Sciatic nerve (tissue), 2 donors: ENCODE data around the gene GPR42. TPM values are rescaled to one million over a fixed set of nuclear protein-coding genes. Genes with fewer than 3 reads are reported as not detected.

Experiments
- ATAC-seq: fragments of 200-7000 bp; cut with Tn5 transposase; one replicate; pipeline ENCODE4 v1.9.1; 2020; ENCODE audit warnings: mild to moderate bottlenecking, moderate library complexity
- DNase-seq: peaks from one replicate; pipeline ENCODE4 v3.0.0-alpha.2; 2020; ENCODE audit warnings: low spot score
- intact Hi-C: fragments of 100-400 bp; cut with DNase I; formaldehyde crosslinking; loops from one replicate; pipeline ENCODE4 v1.14.2; 2022
- total RNA-seq: library from RNA; stranded (reverse); fragmentation: NEBNext Ultra II Directional; extraction: Animal tissue kit (Norgen Biotek cat#: 25700); gene quantifications from one replicate; pipeline ENCODE4 v1.2.1, GENCODE V29; 2021
- donor health status: DM: no; HTN: no; CAD: no.
- donor health status: DM: no; HTN: no; CAD: no.

The GPR42 gene, protein sequence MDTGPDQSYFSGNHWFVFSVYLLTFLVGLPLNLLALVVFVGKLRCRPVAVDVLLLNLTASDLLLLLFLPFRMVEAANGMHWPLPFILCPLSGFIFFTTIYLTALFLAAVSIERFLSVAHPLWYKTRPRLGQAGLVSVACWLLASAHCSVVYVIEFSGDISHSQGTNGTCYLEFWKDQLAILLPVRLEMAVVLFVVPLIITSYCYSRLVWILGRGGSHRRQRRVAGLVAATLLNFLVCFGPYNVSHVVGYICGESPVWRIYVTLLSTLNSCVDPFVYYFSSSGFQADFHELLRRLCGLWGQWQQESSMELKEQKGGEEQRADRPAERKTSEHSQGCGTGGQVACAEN
- 0.58 TPM for total RNA-seq

GRCh38 chr19:35370722-35371121 is at the start of gene GPR42:
Gene GPR42, plus strand, starts transcription at chr19:35371068. Its CDS starts 292 bp downstream, at chr19:35371360.
- no peak for ATAC-seq
- no peak for DNase-seq
- intact Hi-C loops, result no loop called here

DNA sequence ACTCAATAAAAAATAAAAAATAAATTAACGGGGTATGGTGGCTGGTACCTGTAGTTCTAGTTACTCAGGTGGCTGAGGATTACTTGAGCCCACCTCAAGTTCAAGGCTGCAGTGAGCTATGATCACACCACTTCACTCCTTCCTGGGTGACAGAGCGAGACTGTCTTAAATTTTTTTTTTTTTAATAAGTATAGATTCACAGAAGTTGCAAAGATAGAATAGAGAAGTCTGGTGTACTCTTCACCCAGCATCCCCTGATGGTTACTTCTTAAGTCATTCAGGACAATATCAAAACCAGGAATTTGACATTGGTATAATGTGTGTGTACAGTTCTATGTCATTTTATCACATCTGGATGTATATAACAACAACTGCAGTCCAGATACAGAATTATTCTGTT is 49.6 kb upstream of the GPR42 start:
- ATAC-seq (no peak), DNase-seq (no peak)
- intact Hi-C loops, result no loop called here

DNA sequence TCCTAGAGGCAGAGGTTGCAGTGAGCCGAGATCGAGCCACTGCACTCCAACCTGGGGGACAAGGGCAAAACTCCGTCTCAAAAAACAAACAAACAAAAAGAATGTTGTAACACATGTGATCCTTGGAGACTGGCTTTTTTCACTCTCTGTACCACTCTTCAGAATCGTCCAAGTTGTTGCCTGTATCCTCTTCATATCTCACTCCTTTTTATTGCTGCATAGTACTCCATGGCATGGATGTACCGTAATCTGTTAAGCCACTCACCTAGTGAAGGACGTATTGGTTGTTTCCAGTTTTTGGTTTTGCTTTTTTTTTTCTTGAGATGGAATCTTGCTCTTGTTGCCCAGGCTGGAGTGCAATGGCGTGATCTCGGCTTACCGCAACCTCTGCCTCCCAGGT is 48.9 kb upstream of the GPR42 start:
- intact Hi-C loops, result no loop called here
- ATAC-seq (no peak), DNase-seq (no peak)

DNA sequence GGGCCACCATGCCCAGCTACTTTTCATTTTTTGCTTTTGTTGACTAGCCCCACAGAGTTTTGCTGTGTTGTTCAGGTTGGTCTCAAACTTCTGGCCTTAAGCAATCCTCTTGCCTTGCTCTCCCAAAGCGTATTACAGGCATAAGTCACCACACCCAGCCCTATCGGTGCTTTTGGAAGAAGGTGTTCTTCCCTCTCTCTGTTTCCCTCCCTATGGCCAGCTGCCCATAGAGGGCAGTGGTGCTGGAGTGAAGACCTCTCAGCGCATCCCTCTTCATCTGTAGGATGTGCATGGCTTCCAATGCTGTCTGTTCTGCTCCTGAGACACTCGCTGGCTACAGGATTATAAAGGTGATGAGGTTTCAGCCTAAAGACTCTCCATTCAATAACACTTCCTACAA is 43.2 kb upstream of the GPR42 start:
- ATAC-seq, result no peak

GRCh38 chr19:35328851-35329285 is 42.0 kb upstream of the GPR42 start, which contains the start of gene CD22:
Gene CD22, plus strand, starts transcription at chr19:35329187. Its CDS starts 2,854 bp downstream, at chr19:35332041.
- ATAC-seq, result no peak
- no peak for DNase-seq
- intact Hi-C loops, result no loop called here

More for the DNA sequence above, 43.2 kb upstream of the GPR42 start:
- intact Hi-C loops, result no loop called here
- no peak for DNase-seq

- intact Hi-C loops, result no loop called here
- DNase-seq (no peak), ATAC-seq (no peak)
Measured at GRCh38 chr19:35329323-35329722, 41.5 kb upstream of the GPR42 start.

DNA sequence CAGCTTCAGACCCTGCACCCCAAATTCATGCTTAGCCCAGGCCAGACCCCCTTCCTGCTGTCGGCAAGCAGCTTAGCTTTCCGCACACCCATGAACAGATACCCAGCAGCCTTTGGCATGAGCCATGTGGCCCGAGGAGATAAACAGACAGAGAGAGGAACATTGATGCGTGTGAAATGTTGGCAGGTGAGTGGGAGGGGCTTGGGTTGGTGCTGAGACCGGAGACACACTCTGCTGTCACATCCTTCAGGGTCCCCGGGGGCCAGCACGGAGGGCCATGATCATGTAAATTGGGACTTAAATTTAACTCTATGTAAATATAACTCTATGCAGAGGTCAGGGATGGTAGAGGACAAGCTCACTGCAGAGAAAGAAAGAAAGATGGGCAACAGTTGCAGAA is 40.4 kb upstream of the GPR42 start:
- intact Hi-C loops, result no loop called here
- ATAC-seq (no peak), DNase-seq (no peak)

- ATAC-seq, result no peak
- intact Hi-C loops, result no loop called here
- DNase-seq, result no peak
Measured at GRCh38 chr19:35331551-35332214, 39.2 kb upstream of the GPR42 start.

- intact Hi-C loops, result no loop called here
- DNase-seq, result no peak
- no peak for ATAC-seq
Measured at GRCh38 chr19:35332817-35333216, 38.1 kb upstream of the GPR42 start.

DNA sequence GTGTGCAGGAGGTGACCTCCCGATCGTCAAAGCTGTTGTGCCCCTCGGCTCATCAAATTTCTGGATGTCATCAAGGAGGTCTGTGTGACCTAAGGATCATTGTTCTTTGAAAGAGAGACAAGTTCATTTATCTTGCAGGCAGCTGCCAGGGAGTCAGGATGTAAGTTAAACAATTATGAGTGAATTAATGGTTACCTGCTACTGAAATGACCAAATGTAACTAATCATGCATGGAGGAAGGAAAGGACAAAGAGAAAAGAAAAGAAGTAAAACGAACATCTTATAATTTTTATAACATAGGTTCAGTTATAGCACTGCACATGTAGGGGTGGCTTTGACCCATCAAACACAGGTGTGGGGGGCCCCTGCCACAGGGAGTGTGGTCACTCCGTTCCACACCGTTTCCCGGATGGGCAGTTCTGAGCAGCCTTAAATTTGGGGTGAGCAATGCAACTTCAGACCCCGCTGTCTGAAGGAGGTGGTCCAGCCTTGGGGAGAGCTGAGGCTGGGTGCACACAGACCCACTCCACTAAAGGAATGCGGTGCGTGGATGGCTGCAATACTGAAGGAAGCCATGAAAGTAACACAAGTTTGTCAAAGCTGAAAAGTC is 36.6 kb upstream of the GPR42 start:
- DNase-seq, result no peak
- intact Hi-C loops, result no loop called here
- no peak for ATAC-seq

DNA sequence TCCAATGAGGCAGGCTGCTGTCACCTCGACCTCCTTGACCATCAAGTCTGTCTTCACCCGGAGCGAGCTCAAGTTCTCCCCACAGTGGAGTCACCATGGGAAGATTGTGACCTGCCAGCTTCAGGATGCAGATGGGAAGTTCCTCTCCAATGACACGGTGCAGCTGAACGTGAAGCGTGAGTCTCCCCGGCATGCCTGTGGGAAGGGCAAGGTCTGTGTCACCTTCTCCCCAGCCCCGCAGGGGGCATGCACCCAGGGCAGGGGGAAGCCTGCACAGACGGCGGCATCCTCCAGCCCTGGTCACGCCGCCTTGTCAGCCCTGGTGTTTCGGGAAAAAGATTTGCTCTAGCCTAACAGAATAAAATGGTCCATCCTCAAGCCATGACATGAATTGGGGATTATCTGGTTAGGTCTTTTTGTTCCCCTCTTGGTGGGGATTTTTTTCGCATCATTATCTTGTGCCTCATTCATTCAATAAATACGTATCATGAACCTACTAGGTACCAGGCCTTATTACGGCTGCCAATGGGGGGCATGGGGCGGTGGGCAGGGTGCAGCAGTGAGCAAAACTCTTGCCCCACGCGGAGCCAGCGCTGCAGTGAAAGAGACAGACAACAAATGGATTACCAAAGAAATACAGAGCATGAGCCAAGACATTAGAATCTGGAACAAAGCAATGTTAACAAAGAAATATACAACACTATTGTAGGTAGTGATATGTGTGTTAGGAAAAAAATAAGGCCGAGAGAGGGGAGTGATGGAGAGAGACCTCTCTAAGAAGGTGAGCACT is 34.5 kb upstream of the GPR42 start:
- no peak for DNase-seq

GRCh38 chr19:35337097-35337983 is 33.5 kb upstream of the GPR42 start:
- no peak for ATAC-seq
- DNase-seq, result no peak
- intact Hi-C loops, result no loop called here

More for the DNA sequence above, 34.5 kb upstream of the GPR42 start:
- ATAC-seq, result no peak
- intact Hi-C loops, result no loop called here

- ATAC-seq, result no peak
- intact Hi-C loops, result no loop called here
- DNase-seq, result no peak
Measured at GRCh38 chr19:35337984-35338296, 32.9 kb upstream of the GPR42 start.

DNA sequence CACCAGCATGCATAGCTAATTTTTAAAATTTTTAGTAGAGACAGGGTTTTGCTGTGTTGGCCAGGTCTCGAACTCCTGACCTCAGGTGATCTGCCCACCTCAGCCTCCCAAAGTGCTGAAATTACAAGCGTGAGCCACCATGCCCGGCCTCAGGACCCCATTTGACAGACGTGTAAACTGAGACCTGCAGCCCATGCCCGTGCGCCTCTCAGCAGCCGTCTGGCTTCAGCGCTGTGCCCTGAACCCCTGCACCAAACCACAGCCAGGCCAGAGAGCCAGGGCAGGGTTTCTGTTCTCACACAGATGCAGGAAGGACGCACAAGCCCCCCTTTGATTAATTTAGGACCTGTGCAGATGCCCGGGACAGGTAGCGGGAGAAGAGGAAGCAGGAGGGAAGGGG is 30.4 kb upstream of the GPR42 start:
- intact Hi-C loops, result no loop called here
- ATAC-seq (no peak), DNase-seq (no peak)

DNA sequence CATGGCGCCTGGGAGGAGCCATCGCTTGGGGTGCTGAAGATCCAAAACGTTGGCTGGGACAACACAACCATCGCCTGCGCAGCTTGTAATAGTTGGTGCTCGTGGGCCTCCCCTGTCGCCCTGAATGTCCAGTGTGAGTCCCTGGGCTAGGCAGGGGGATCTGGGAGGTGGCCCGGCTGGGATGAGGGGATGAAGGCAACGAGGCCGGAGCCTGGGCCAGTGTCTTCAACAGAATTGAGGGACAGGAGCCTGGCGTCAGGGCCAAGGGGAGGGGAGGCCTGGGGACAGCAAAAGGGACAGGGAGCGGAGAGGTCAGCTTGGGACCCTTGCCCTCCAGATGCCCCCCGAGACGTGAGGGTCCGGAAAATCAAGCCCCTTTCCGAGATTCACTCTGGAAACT is 29.9 kb upstream of the GPR42 start:
- DNase-seq (no peak), ATAC-seq (no peak)
- intact Hi-C loops, result no loop called here

DNA sequence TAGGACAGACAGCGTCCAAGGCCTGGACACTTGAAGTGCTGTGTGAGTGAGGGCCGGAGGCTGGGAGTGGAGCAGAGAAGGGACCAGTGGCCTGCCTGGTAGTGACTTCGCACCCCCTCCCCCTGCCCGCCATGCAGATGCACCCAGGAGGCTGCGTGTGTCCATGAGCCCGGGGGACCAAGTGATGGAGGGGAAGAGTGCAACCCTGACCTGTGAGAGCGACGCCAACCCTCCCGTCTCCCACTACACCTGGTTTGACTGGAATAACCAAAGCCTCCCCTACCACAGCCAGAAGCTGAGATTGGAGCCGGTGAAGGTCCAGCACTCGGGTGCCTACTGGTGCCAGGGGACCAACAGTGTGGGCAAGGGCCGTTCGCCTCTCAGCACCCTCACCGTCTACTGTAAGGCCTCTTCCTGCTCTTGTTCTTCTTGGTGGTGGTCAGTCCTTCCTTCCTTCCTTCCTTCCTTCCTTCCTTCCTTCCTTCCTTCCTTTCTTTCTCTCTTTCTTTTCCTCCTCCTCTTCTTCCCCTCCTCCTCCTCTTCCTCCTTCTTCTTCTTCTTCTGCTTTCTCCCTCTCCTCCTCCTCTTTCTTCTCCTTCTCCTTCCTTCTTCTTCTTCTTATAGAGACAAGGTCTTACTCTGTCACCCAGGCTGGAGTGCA is 29.2 kb upstream of the GPR42 start:
- ATAC-seq, result no peak
- intact Hi-C loops, result no loop called here
- no peak for DNase-seq

- intact Hi-C loops, result no loop called here
- DNase-seq, result no peak
- no peak for ATAC-seq
Measured at GRCh38 chr19:35342430-35342829, 28.4 kb upstream of the GPR42 start.

- DNase-seq (peak; percentile 42), ATAC-seq (no peak)
- intact Hi-C loops, result no loop called here
Measured at GRCh38 chr19:35344511-35345031, 26.3 kb upstream of the GPR42 start.
